NCI-H1694 (cell line): ENCODE results near the gene NAP1L1.

Experiments
- DNase-seq: peaks from one replicate; lab custom pipeline; 2025; lab: John Stamatoyannopoulos, UW

The NAP1L1 gene

GRCh38 chr12:76040461-76040860 lies 44.0 kb downstream of the NAP1L1 start:
- no peak for DNase-seq

- DNase-seq: no peak
Measured at GRCh38 chr12:76038176-76038575, 46.3 kb downstream of the NAP1L1 start.

DNA sequence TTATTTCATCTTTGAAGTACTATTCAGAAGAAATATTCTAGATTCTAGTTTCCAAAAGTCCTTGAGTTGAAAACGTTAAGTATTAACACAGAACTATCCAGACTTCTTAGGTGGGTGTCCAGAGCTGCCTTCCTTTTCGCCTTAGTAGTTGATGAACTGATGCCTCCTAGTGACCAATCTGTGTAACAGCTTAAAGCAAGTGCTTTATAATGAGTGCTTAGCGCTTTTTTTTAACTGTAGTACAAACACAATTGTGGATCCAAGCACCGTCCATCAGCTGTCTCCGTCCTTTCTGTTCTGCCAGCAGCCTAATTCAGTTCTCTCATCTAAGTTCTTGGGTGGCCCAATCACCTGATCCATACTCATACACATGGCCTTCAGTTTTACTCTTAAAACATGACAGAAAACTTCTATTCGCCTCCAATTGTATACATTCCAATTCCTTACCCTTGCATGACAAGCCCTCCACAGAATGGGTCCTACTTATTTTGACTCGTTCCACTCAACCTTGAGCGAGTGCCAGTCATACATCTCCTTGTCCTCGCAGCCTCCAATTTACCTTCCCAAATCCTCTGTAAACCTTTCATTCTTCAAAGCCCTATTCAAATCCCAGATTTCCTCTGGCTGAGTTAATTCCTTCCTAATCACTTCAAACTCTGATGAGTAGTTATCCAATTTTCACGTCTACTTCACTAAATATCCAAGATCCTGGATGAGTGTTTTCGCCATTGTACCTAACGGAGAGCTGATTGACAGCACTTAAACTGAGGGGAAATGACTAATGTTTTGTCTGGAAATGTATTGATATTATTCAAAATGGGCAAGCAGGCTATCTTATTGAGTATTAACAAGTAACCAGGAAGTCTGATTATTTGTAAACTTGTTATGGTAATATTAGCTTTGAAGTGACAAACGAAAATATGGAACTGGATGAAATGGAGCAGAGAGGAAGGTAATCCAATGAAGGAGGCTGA lies 47.1 kb downstream of the NAP1L1 start:
- peak; percentile 77 for DNase-seq

- no peak for DNase-seq
Measured at GRCh38 chr12:76035045-76035444, 49.4 kb downstream of the NAP1L1 start.

DNA sequence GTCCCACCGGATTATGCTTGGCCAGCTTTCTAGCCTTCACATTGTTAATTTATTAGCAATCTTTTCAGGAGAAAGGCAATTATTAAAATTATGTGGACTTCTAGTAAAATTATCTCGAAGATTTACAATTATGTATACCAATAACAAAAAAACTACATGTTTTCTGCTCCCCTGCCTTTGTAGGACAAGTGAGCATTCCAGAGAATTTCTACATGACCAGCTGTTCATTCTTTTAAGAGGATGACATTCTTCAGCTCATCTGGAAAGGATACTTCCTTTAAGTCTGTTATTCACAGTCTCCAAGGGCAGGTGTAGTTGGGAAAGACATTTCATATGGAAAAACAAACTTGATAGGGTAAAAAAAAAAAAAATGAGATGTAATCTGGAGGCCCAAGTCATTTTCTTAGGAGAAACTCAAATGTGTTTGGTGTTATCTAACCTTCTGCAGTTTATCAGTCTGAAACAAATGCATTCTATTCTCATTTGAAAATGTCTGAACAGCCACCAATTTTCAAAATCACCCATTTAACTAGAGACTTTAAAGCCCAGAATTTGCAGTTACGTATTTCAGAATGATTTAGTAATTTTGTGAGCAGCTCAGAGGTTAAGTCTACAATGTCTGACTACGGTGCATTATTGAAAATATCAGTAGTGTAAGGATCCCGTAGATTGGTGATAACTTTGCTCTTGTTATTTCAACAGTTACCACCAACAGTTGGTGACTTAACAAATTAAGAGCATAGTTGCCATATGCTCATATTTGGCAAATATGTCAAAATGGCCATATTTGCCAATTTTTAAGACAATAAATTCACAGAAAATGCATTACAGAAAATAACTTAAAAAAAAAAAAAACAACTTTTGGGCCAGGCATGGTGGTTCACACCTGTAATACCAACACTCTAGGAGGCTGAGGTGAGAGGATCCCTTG lies 51.1 kb downstream of the NAP1L1 start:
- DNase-seq: no peak

DNA sequence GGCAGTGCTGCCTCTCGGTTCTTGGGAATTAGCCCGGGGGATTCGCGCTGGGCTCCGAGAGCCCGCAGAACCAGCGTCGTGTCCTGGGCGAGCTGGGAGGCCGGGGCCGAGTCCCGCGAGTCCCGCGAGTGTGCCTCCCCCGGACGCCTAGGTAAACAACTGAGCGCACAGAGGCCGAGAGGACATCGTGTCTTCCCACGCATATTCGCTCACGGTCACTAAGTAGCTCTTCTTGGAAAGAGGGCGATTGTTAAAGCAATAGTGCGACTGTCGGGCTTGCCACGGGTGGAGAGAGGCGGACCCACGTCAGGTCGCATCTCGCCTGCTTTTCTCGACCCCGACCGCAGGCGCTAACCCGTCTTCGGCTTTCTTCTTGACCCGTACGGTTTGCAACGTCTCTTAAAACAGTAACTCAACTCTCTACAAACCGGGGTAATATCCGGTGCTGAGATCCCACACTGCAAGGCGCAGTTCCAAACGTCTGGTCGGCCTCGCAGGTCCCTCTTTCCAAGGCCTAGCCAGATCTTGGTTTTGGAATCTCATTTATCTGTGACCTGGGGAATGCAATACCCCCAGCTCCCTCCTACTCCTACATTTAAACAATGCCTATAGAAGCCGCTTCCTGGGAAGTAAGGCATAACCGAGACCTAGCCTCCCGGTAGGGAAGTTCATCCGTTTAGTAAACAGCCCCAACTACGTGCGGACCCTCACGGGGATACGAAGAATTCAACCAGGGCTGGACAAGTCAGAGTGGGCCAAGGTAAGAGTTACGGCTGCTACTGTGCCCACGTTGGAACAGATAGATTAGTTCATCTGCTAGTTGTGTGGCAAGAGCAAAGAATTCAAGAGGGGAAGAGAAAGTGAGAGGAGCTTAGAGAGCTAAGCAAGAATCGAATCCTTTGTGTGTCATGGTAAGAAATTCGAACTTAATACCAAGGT lies 52.2 kb downstream of the NAP1L1 start:
- no peak for DNase-seq

DNA sequence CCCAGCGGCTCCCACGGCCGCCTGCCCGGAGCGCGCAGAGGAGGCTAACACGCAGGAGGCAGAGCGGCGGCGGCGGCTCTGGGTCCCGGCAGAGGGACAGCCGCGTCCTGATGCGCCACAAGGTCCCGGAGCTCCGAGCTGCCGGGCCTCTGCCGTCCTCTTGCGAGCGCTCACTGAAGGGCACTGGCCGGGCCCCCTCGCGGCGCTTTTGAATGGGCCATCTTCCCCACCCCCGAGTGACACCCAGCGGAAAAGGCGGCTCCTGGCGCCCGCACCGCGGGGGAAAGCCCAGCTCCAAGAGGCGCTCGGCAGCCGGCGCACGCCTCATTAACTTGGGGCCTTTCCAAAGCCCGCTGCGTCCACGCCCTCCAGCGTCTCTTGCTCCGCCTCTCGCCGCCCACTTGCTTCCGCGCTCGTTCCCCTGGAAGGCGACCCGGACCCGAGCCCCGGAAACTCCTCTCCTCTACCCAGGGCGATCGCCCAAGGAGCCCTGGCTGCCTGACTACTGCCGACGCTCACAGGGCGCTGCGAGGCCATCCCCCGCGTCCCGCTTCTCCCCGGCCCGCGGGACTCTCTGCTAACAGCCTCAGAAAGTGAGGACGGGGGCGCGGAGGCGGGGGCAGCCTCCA lies 53.0 kb downstream of the NAP1L1 start, which contains the start of gene PHLDA1:
Gene PHLDA1, minus strand, starts transcription at position 363 of the 629 bp plus-strand sequence.
- peak; percentile 77 for DNase-seq

- no peak for DNase-seq
Measured at GRCh38 chr12:76031081-76031413, 53.4 kb downstream of the NAP1L1 start.

- no peak for DNase-seq
Measured at GRCh38 chr12:76030341-76031080, 54.0 kb downstream of the NAP1L1 start.

DNA sequence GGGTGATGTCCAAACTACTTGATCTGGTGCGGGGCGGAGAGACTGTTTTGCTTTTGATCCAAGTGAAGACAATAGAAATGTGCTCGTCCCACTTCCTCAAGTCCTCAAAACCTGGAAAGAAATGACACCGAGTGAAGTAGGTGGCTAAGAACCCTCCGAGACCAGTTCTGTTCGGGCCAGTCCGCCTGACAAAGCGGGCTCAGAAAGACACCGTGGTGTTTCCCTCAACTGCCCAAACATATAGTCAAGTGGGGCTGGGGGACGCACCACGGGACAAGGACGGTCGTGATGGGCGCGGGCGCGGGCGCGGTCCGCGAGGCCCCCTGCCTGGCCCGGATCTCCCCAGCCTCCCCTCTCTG lies 54.5 kb downstream of the NAP1L1 start:
- no peak for DNase-seq

- DNase-seq: no peak
Measured at GRCh38 chr12:76028571-76029277, 55.8 kb downstream of the NAP1L1 start.

- DNase-seq: no peak
Measured at GRCh38 chr12:76026643-76027063, 57.8 kb downstream of the NAP1L1 start.

- no peak for DNase-seq
Measured at GRCh38 chr12:76025601-76026575, 58.6 kb downstream of the NAP1L1 start.

GRCh38 chr12:76024942-76025600 lies 59.4 kb downstream of the NAP1L1 start:
- DNase-seq: no peak

DNA sequence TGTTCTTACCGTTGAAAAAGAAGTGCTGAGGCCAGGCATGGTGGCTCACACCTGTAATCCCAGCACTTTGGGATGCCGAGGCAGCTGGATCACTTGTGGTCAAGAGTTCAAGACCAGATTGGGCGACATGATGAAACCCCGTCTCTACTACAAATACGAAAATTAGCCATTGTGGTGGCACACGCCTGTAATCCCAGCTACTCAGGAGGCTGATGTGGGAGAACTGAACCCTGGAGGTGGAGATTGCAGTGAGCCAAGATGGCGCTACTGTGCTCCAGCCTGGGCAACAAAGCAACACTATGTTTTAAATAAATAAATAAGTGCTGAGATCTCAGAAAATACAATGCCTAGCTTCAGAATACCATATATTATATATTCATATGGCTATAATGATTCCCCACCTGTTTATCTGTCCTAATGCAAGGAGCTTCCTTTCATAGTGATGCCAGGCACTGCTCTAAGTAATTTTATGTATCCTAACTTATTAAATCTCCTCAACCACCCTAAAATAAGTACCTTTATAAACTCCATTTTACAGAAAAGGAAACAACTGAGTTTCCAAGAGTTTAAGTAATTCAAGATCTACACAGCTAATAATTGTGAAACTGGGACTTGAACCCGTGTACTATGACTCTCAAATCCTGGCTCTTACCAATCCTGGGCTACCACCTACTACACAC lies 60.2 kb downstream of the NAP1L1 start:
- no peak for DNase-seq

GRCh38 chr12:76023069-76023690 lies 61.3 kb downstream of the NAP1L1 start:
- DNase-seq: no peak

- DNase-seq: no peak
Measured at GRCh38 chr12:76022506-76022905, 62.0 kb downstream of the NAP1L1 start.
